Stimulated activated CD8-positive, alpha-beta memory T cell treated with anti-CD3 and anti-CD28 coated beads, Interleukin-7, amount 100 ng/mL, for 48 hours (primary cell): ENCODE results near the gene POU2F1.

Experiments
- DNase-seq, 2 donors: peaks; one replicate each; pipeline ENCODE4 v3.0.0-alpha.2; 2020; ENCODE audit warnings: low read depth in 1 of 2; ENCODE audit errors: extremely low read depth in 1 of 2

POU2F1 gene

GRCh38 chr1:167266965-167267364 lies 46.3 kb downstream of the POU2F1 start:
- DNase-seq, result no peak

- no peak for DNase-seq
Observed at GRCh38 chr1:167268347-167268787, 47.7 kb downstream of the POU2F1 start.

GRCh38 chr1:167270349-167271092 lies 49.8 kb downstream of the POU2F1 start:
- DNase-seq, result no peak

- DNase-seq, result no peak
Observed at GRCh38 chr1:167272369-167272957, 51.8 kb downstream of the POU2F1 start.

GRCh38 chr1:167273027-167273800 lies 52.5 kb downstream of the POU2F1 start:
- DNase-seq, result no peak

- no peak for DNase-seq
Observed at GRCh38 chr1:167274061-167274460, 53.4 kb downstream of the POU2F1 start.

GRCh38 chr1:167276969-167277368 lies 56.3 kb downstream of the POU2F1 start:
- DNase-seq, result no peak

- DNase-seq, result no peak
Observed at GRCh38 chr1:167278497-167278896, 57.8 kb downstream of the POU2F1 start.

GRCh38 chr1:167280912-167281311 lies 60.2 kb downstream of the POU2F1 start:
- DNase-seq, result no peak

- no peak for DNase-seq
Observed at GRCh38 chr1:167288390-167289074, 67.8 kb downstream of the POU2F1 start.

- no peak for DNase-seq
Observed at GRCh38 chr1:167289075-167289442, 68.4 kb downstream of the POU2F1 start.

- no peak for DNase-seq
Observed at GRCh38 chr1:167289966-167290365, 69.3 kb downstream of the POU2F1 start.

GRCh38 chr1:167291539-167292185 lies 71.0 kb downstream of the POU2F1 start:
- no peak for DNase-seq

- no peak for DNase-seq
Observed at GRCh38 chr1:167292216-167292615, 71.5 kb downstream of the POU2F1 start.

GRCh38 chr1:167293057-167293456 lies 72.4 kb downstream of the POU2F1 start:
- DNase-seq, result no peak

GRCh38 chr1:167294528-167294927 lies 73.8 kb downstream of the POU2F1 start:
- DNase-seq, result no peak

GRCh38 chr1:167297222-167298214 lies 76.8 kb downstream of the POU2F1 start:
- DNase-seq, result no peak

- no peak for DNase-seq
Observed at GRCh38 chr1:167298325-167298724, 77.6 kb downstream of the POU2F1 start.

GRCh38 chr1:167301355-167301754 lies 80.7 kb downstream of the POU2F1 start:
- no peak for DNase-seq

GRCh38 chr1:167304165-167304564 lies 83.5 kb downstream of the POU2F1 start:
- no peak for DNase-seq
